Omental fat pad (tissue), 4 donors: ENCODE results near the gene NPDC1. TPM values are rescaled to one million over a fixed set of nuclear protein-coding genes. Genes with fewer than 3 reads are reported as not detected.

Source experiments
- ATAC-seq: fragments of 150-250 bp; one replicate; pipeline ENCODE4 v1.9.1; 2016; ENCODE audit warnings: mild to moderate bottlenecking, moderate library complexity; ENCODE audit not compliant: low FRiP score
- DNase-seq: peaks from one replicate; pipeline ENCODE4 v3.0.0-alpha.2; 2019; ENCODE audit warnings: low spot score
- CTCF ChIP-seq, 3 donors: fragments of 450-650 bp; IDR thresholded peaks; one replicate each; pipeline ENCODE4 v1.5.1; 2016 to 2017; ENCODE audit warnings: antibody characterized with exemption in 3 of 3, mild to moderate bottlenecking in 3 of 3, moderate library complexity in 2 of 3
- total RNA-seq, 4 donors: library from RNA; depleted of rRNA; stranded (reverse); fragments of >200 nt; gene quantifications; one replicate each; pipeline ENCODE4 v1.1.0, GENCODE V29; 2016

NPDC1 gene
- total RNA-seq, 4 donors from 2014 or later: 37.2 to 70.5 (median 58.5) TPM

GRCh38 chr9:137068539-137069507, 22.8 kb upstream of the NPDC1 start:
- no peak for TF ChIP-seq CTCF (IDR thresholded peaks at IDR 0.05)
- no peak for DNase-seq
- no peak for ATAC-seq

DNA sequence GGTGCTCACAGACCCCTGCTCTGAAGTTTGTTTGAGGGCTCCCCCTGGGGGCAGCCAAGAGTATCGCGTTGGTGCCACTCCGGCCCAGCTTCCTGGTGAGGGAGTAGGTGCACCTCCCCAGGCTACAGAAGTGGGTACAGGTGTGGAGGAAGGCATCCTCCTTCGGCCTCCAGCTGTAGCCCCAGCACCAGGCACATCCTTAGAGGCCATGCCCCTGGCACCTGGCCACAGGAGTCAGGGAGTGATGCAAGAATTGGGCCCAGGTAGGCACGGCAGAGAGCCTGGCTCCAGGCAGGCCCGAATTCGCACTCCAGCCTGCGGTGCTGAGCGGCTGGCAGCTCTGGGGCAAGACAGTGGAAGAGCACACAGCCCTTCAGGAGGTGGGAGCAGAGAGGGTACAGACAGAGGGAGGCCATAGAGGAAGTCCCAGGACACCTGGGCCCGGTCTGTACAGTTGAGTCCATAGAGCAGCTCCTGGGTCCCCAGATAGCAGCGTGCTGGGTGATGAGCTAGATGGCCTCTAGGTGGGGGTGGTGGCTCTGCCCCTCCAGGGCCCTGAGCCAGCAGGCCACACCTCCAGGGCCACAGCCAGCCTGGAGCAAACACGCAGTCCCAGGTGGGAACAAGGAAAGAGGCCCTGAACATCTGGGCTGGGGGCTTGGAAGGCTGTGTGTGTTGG, 22.0 kb upstream of the NPDC1 start:
- peak; percentile 51 for ATAC-seq
- TF ChIP-seq CTCF (IDR thresholded peaks at IDR 0.05): peak in 1 of 3 donors; percentile 45
- DNase-seq: no peak

- ATAC-seq: no peak
- DNase-seq: no peak
- TF ChIP-seq CTCF (IDR thresholded peaks at IDR 0.05): no peak
Observed at GRCh38 chr9:137066096-137066861, 20.3 kb upstream of the NPDC1 start.

GRCh38 chr9:137065336-137065967, 19.5 kb upstream of the NPDC1 start:
- no peak for ATAC-seq
- DNase-seq: no peak
- TF ChIP-seq CTCF (IDR thresholded peaks at IDR 0.05): no peak

GRCh38 chr9:137064880-137065164, 18.8 kb upstream of the NPDC1 start:
- no peak for ATAC-seq

More at GRCh38 chr9:137064880-137065164, 18.8 kb upstream of the NPDC1 start:
- DNase-seq: no peak
- TF ChIP-seq CTCF (IDR thresholded peaks at IDR 0.05): no peak
